Choroid plexus epithelial cell (primary cell): ENCODE data around the gene CCDC63.

Experiments used
- DNase-seq: peaks from one replicate; pipeline ENCODE4 v3.0.0-alpha.2; 2010; ENCODE audit warnings: low read depth
- H3K4me3 ChIP-seq: 2 replicates; pipeline ENCODE4 v1.5.1; 2011; ENCODE audit warnings: low read depth, mild to moderate bottlenecking, control low read depth, low read length, moderate library complexity
- CTCF ChIP-seq: conservative IDR thresholded peaks from 2 replicates; pipeline ENCODE4 v1.5.1; 2011; ENCODE audit warnings: low read depth, mild to moderate bottlenecking, control low read depth, inconsistent platforms, low read length, moderate library complexity

The CCDC63 gene

GRCh38 chr12:110872100-110872499, 25.3 kb downstream of the CCDC63 start:
- no peak for DNase-seq
- H3K4me3 ChIP-seq: no peak overlapping the region
- TF ChIP-seq CTCF: no peak

- DNase-seq: no peak
- H3K4me3 ChIP-seq: no peak overlapping the region
- no peak for TF ChIP-seq CTCF
Observed at GRCh38 chr12:110874351-110874750, 27.6 kb downstream of the CCDC63 start.

- no peak overlapping the region for H3K4me3 ChIP-seq
- TF ChIP-seq CTCF: no peak
- DNase-seq: no peak
Observed at GRCh38 chr12:110874781-110875180, 28.0 kb downstream of the CCDC63 start.

GRCh38 chr12:110880651-110881050, 33.9 kb downstream of the CCDC63 start:
- no peak for TF ChIP-seq CTCF
- DNase-seq: no peak
- no peak overlapping the region for H3K4me3 ChIP-seq

GRCh38 chr12:110883251-110883650, 36.5 kb downstream of the CCDC63 start:
- TF ChIP-seq CTCF: no peak
- DNase-seq: no peak
- no peak overlapping the region for H3K4me3 ChIP-seq

- DNase-seq: no peak
- no peak overlapping the region for H3K4me3 ChIP-seq
- TF ChIP-seq CTCF: no peak
Observed at GRCh38 chr12:110885152-110885840, 38.5 kb downstream of the CCDC63 start.
